ENCODE results near the gene LZTS3.
"Not testable (repeated sequence)": the region's sequence is repeated elsewhere in the genome, so short reads cannot be mapped to it uniquely, and the experiment has no call there.

LZTS3 gene

GRCh38 chr20:3192226-3193015 lies 19.1 kb upstream of the LZTS3 start:
- no peak for DNase-seq

GRCh38 chr20:3190681-3191111 lies 17.3 kb upstream of the LZTS3 start:
- no peak for DNase-seq

GRCh38 chr20:3189561-3190131 lies 16.3 kb upstream of the LZTS3 start:
- no peak for DNase-seq

- DNase-seq: peak; percentile 30
These were observed 15.6 kb upstream of the LZTS3 start for GRCh38 chr20:3188823-3189413.

- not testable (repeated sequence) for DNase-seq
These were observed 14.5 kb upstream of the LZTS3 start for GRCh38 chr20:3187861-3188260.

- DNase-seq: no peak
These were observed 10.7 kb upstream of the LZTS3 start for GRCh38 chr20:3183896-3184612.

- not testable (repeated sequence) for DNase-seq
These were observed 9.1 kb upstream of the LZTS3 start for GRCh38 chr20:3182429-3182828.

- no peak for DNase-seq
These were observed 7.9 kb upstream of the LZTS3 start for GRCh38 chr20:3181270-3181669.

GRCh38 chr20:3180319-3180718 lies 7.0 kb upstream of the LZTS3 start:
- DNase-seq: no peak

GRCh38 chr20:3177746-3178485 lies 4.6 kb upstream of the LZTS3 start:
- DNase-seq: no peak

- no peak for DNase-seq
These were observed 1.9 kb upstream of the LZTS3 start for GRCh38 chr20:3175270-3175669.

- DNase-seq: peak; percentile 16
These were observed 1.3 kb upstream of the LZTS3 start for GRCh38 chr20:3174442-3175261.

GRCh38 chr20:3173610-3174441 lies 477 bp upstream of the LZTS3 start:
- peak; percentile 96 for DNase-seq

- DNase-seq: no peak
These were observed 1.0 kb downstream of the LZTS3 start for GRCh38 chr20:3172126-3172932.

- no peak for DNase-seq
These were observed 1.8 kb downstream of the LZTS3 start for GRCh38 chr20:3171391-3172125.

- no peak for DNase-seq
These were observed 4.3 kb downstream of the LZTS3 start for GRCh38 chr20:3168829-3169590.

- DNase-seq: no peak
These were observed 5.1 kb downstream of the LZTS3 start for GRCh38 chr20:3168079-3168828.

GRCh38 chr20:3167738-3168078 lies 5.6 kb downstream of the LZTS3 start:
- DNase-seq: no peak

All from NCI-H2171 (cell line).